ENCODE data around the gene RALGPS2.

- no peak for TF ChIP-seq CTCF (conservative IDR thresholded peaks at IDR 0.05; ENCODE audit: low read depth, low read length)
- TF ChIP-seq EZH2 (IDR thresholded peaks at IDR 0.05; ENCODE audit: borderline replicate concordance, low read depth, low read length, poor library complexity, severe bottlenecking), result no peak
Measured at GRCh38 chr1:178951600-178951999, 226.6 kb downstream of the RALGPS2 start.

Data from A673 (cell line).